ENCODE data around the gene SMARCA5. TPM values are rescaled to one million over a fixed set of nuclear protein-coding genes. Genes with fewer than 3 reads are reported as not detected.

The SMARCA5 gene
- total RNA-seq, 1 donor from 2014 or later = 57.8 TPM

- Mint-ChIP-seq H3K9me3 (no peaks in the 10 kb centered on the region), H3K4me1 (ENCODE audit: low read depth) (peaks cover 16% of the 10 kb centered on the region), H3K27me3 (ENCODE audit: low read depth) (no peaks in the 10 kb centered on the region), H3K36me3 (ENCODE audit: low read depth) (peaks cover 46% of the 10 kb centered on the region), H3K4me3 (ENCODE audit: low read depth) (no peak overlapping the region), H3K27ac (no peak overlapping the region)
- DNase-seq (ENCODE audit: low spot score) = no peak
- intact Hi-C loops (cut with micrococcal nuclease) = loop anchor here (5.0 kb wide), 2 partner anchors 62 to 147 kb away; partner anchors contain the start of gene FREM3
These were observed 41.5 kb downstream of the SMARCA5 start for GRCh38 chr4:143554728-143555597.

GRCh38 chr4:143555676-143556075 is 42.2 kb downstream of the SMARCA5 start:
- Mint-ChIP-seq H3K4me1 (ENCODE audit: low read depth) (peaks cover 19% of the 10 kb centered on the region), H3K36me3 (ENCODE audit: low read depth) (peaks cover 45% of the 10 kb centered on the region), H3K27ac (no peak overlapping the region), H3K27me3 (ENCODE audit: low read depth) (no peaks in the 10 kb centered on the region), H3K9me3 (no peaks in the 10 kb centered on the region), H3K4me3 (ENCODE audit: low read depth) (no peak overlapping the region)
- intact Hi-C loops (cut with micrococcal nuclease) = loop anchor here (5.0 kb wide), 2 partner anchors 62 to 147 kb away; partner anchors contain the start of gene FREM3
- DNase-seq (ENCODE audit: low spot score) = no peak

GRCh38 chr4:143558286-143558685 is 44.8 kb downstream of the SMARCA5 start:
- no peak for DNase-seq (ENCODE audit: low spot score)
- H3K4me3 Mint-ChIP-seq (ENCODE audit: low read depth) = no peak overlapping the region
- intact Hi-C loops (cut with micrococcal nuclease) = loop anchor here (5.0 kb wide), 2 partner anchors 59 to 144 kb away; partner anchors contain the start of gene FREM3

GRCh38 chr4:143558823-143559756 is 45.6 kb downstream of the SMARCA5 start:
- Mint-ChIP-seq H3K36me3 (ENCODE audit: low read depth) (peaks cover 24% of the 10 kb centered on the region), H3K4me1 (ENCODE audit: low read depth) (peaks cover 20% of the 10 kb centered on the region), H3K9me3 (peaks cover 4% of the 10 kb centered on the region), H3K4me3 (ENCODE audit: low read depth) (peak overlapping the region; percentile 88), H3K27ac (peak overlapping the region; percentile 87), H3K27me3 (ENCODE audit: low read depth) (no peaks in the 10 kb centered on the region)
- intact Hi-C loops (cut with micrococcal nuclease) = loop anchor here (1.0 to 5.0 kb wide), 3 partner anchors 46 to 143 kb away; partner anchors contain the start of genes FREM3 and SMARCA5
- DNase-seq (ENCODE audit: low spot score) = peak; percentile 55

More at GRCh38 chr4:143558286-143558685, 44.8 kb downstream of the SMARCA5 start:
- peaks cover 4% of the 10 kb centered on the region for H3K9me3 Mint-ChIP-seq
- H3K27ac Mint-ChIP-seq = no peak overlapping the region
- H3K36me3 Mint-ChIP-seq (ENCODE audit: low read depth) = peaks cover 28% of the 10 kb centered on the region
- peaks cover 20% of the 10 kb centered on the region for H3K4me1 Mint-ChIP-seq (ENCODE audit: low read depth)
- H3K27me3 Mint-ChIP-seq (ENCODE audit: low read depth) = no peaks in the 10 kb centered on the region

GRCh38 chr4:143559757-143560147 is 46.2 kb downstream of the SMARCA5 start:
- Mint-ChIP-seq H3K27me3 (ENCODE audit: low read depth) (no peaks in the 10 kb centered on the region), H3K36me3 (ENCODE audit: low read depth) (peaks cover 19% of the 10 kb centered on the region), H3K4me1 (ENCODE audit: low read depth) (peaks cover 17% of the 10 kb centered on the region), H3K4me3 (ENCODE audit: low read depth) (peak overlapping the region; percentile 88), H3K9me3 (peaks cover 4% of the 10 kb centered on the region), H3K27ac (peak overlapping the region; percentile 10)
- DNase-seq (ENCODE audit: low spot score) = no peak
- intact Hi-C loops (cut with micrococcal nuclease) = loop anchor here (1.0 to 5.0 kb wide), 3 partner anchors 46 to 143 kb away; partner anchors contain the start of genes FREM3 and SMARCA5

- intact Hi-C loops (cut with micrococcal nuclease) = no loop called here
- Mint-ChIP-seq H3K4me3 (ENCODE audit: low read depth) (no peak overlapping the region), H3K36me3 (ENCODE audit: low read depth) (peaks cover 16% of the 10 kb centered on the region), H3K4me1 (ENCODE audit: low read depth) (peaks cover 6% of the 10 kb centered on the region), H3K27me3 (ENCODE audit: low read depth) (no peaks in the 10 kb centered on the region), H3K27ac (no peak overlapping the region), H3K9me3 (peaks cover 15% of the 10 kb centered on the region)
- DNase-seq (ENCODE audit: low spot score) = no peak
These were observed 51.0 kb downstream of the SMARCA5 start for GRCh38 chr4:143564472-143564871.

- Mint-ChIP-seq H3K27ac (no peak overlapping the region), H3K9me3 (no peaks in the 10 kb centered on the region), H3K27me3 (ENCODE audit: low read depth) (no peaks in the 10 kb centered on the region), H3K36me3 (ENCODE audit: low read depth) (no peaks in the 10 kb centered on the region), H3K4me3 (ENCODE audit: low read depth) (no peak overlapping the region), H3K4me1 (ENCODE audit: low read depth) (no peaks in the 10 kb centered on the region)
- intact Hi-C loops (cut with micrococcal nuclease) = no loop called here
- DNase-seq (ENCODE audit: low spot score) = no peak
These were observed 61.8 kb downstream of the SMARCA5 start for GRCh38 chr4:143575331-143575730.

GRCh38 chr4:143581331-143581946 is 67.9 kb downstream of the SMARCA5 start:
- Mint-ChIP-seq H3K27me3 (ENCODE audit: low read depth) (no peaks in the 10 kb centered on the region), H3K4me3 (ENCODE audit: low read depth) (no peak overlapping the region), H3K9me3 (peaks cover 22% of the 10 kb centered on the region), H3K27ac (no peak overlapping the region), H3K36me3 (ENCODE audit: low read depth) (peaks cover 3% of the 10 kb centered on the region), H3K4me1 (ENCODE audit: low read depth) (no peaks in the 10 kb centered on the region)
- intact Hi-C loops (cut with micrococcal nuclease) = no loop called here
- DNase-seq (ENCODE audit: low spot score) = no peak

- Mint-ChIP-seq H3K27ac (no peak overlapping the region), H3K4me1 (ENCODE audit: low read depth) (no peaks in the 10 kb centered on the region), H3K9me3 (peaks cover 22% of the 10 kb centered on the region), H3K4me3 (ENCODE audit: low read depth) (no peak overlapping the region), H3K27me3 (ENCODE audit: low read depth) (no peaks in the 10 kb centered on the region), H3K36me3 (ENCODE audit: low read depth) (peaks cover 3% of the 10 kb centered on the region)
- no peak for DNase-seq (ENCODE audit: low spot score)
- intact Hi-C loops (cut with micrococcal nuclease) = no loop called here
These were observed 72.0 kb downstream of the SMARCA5 start for GRCh38 chr4:143585548-143585947.

GRCh38 chr4:143586080-143586479 is 72.6 kb downstream of the SMARCA5 start:
- peaks cover 3% of the 10 kb centered on the region for H3K36me3 Mint-ChIP-seq (ENCODE audit: low read depth)
- H3K4me1 Mint-ChIP-seq (ENCODE audit: low read depth) = no peaks in the 10 kb centered on the region
- DNase-seq (ENCODE audit: low spot score) = no peak
- H3K4me3 Mint-ChIP-seq (ENCODE audit: low read depth) = no peak overlapping the region
- intact Hi-C loops (cut with micrococcal nuclease) = no loop called here
- no peak overlapping the region for H3K27ac Mint-ChIP-seq
- peaks cover 22% of the 10 kb centered on the region for H3K9me3 Mint-ChIP-seq
- no peaks in the 10 kb centered on the region for H3K27me3 Mint-ChIP-seq (ENCODE audit: low read depth)

- DNase-seq (ENCODE audit: low spot score) = no peak
- Mint-ChIP-seq H3K4me1 (ENCODE audit: low read depth) (no peaks in the 10 kb centered on the region), H3K36me3 (ENCODE audit: low read depth) (peaks cover 3% of the 10 kb centered on the region), H3K27ac (no peak overlapping the region), H3K27me3 (ENCODE audit: low read depth) (no peaks in the 10 kb centered on the region), H3K9me3 (peaks cover 17% of the 10 kb centered on the region), H3K4me3 (ENCODE audit: low read depth) (no peak overlapping the region)
- intact Hi-C loops (cut with micrococcal nuclease) = no loop called here
These were observed 74.2 kb downstream of the SMARCA5 start for GRCh38 chr4:143587703-143588102.

GRCh38 chr4:143597276-143597675 is 83.8 kb downstream of the SMARCA5 start:
- H3K27ac Mint-ChIP-seq = no peak overlapping the region
- no peak for DNase-seq (ENCODE audit: low spot score)
- no peaks in the 10 kb centered on the region for H3K36me3 Mint-ChIP-seq (ENCODE audit: low read depth)
- intact Hi-C loops (cut with micrococcal nuclease) = no loop called here
- H3K9me3 Mint-ChIP-seq = peaks cover 3% of the 10 kb centered on the region
- no peak overlapping the region for H3K4me3 Mint-ChIP-seq (ENCODE audit: low read depth)
- H3K4me1 Mint-ChIP-seq (ENCODE audit: low read depth) = no peaks in the 10 kb centered on the region
- H3K27me3 Mint-ChIP-seq (ENCODE audit: low read depth) = peaks cover 1% of the 10 kb centered on the region
